Measurements from ENCODE around the gene RING1.
A peak's percentile ranks its signal among the peaks of the same experiment; 100 is the strongest.

The RING1 gene

GRCh38 chr6:33248643-33248931 is 40.3 kb downstream of the RING1 start:
- Histone ChIP-seq H3K27me3 (replicated peaks; ENCODE audit: control insufficient read depth, insufficient read depth, low read length, poor library complexity, severe bottlenecking) (no peaks in the 10 kb centered on the region), H3K27ac (ENCODE audit: insufficient read depth, low read length, poor library complexity, severe bottlenecking) (peak overlapping the region; percentile 95), H3K36me3 (ENCODE audit: control insufficient read depth, insufficient read depth, low read length) (peaks cover 4% of the 10 kb centered on the region), H3K4me3 (ENCODE audit: insufficient read depth, low read depth, low read length, poor library complexity, severe bottlenecking) (peak overlapping the region; percentile 60), H3K9me3 (ENCODE audit: control insufficient read depth, low read length) (no peaks in the 10 kb centered on the region), H3K4me1 (ENCODE audit: control insufficient read depth, insufficient read depth, low read length, poor library complexity, severe bottlenecking) (peaks cover 24% of the 10 kb centered on the region)
- DNase-seq, result peak in 2 of 3 donors; percentile 9 to 29

GRCh38 chr6:33248932-33249731 is 40.8 kb downstream of the RING1 start:
- Histone ChIP-seq H3K4me3 (ENCODE audit: insufficient read depth, low read depth, low read length, poor library complexity, severe bottlenecking) (peak overlapping the region; percentile 60), H3K4me1 (ENCODE audit: control insufficient read depth, insufficient read depth, low read length, poor library complexity, severe bottlenecking) (peaks cover 24% of the 10 kb centered on the region), H3K9me3 (ENCODE audit: control insufficient read depth, low read length) (no peaks in the 10 kb centered on the region), H3K36me3 (ENCODE audit: control insufficient read depth, insufficient read depth, low read length) (peaks cover 4% of the 10 kb centered on the region), H3K27me3 (replicated peaks; ENCODE audit: control insufficient read depth, insufficient read depth, low read length, poor library complexity, severe bottlenecking) (no peaks in the 10 kb centered on the region), H3K27ac (ENCODE audit: insufficient read depth, low read length, poor library complexity, severe bottlenecking) (peak overlapping the region; percentile 95)
- DNase-seq, result peak; percentile 94 to 96 (median 95)

GRCh38 chr6:33249732-33250630 is 41.7 kb downstream of the RING1 start:
- no peaks in the 10 kb centered on the region for H3K27me3 ChIP-seq (replicated peaks; ENCODE audit: control insufficient read depth, insufficient read depth, low read length, poor library complexity, severe bottlenecking)
- H3K36me3 ChIP-seq (ENCODE audit: control insufficient read depth, insufficient read depth, low read length), result peaks cover 4% of the 10 kb centered on the region
- H3K9me3 ChIP-seq (ENCODE audit: control insufficient read depth, low read length), result no peaks in the 10 kb centered on the region
- peak overlapping the region; percentile 87 for H3K27ac ChIP-seq (ENCODE audit: insufficient read depth, low read length, poor library complexity, severe bottlenecking)
- H3K4me1 ChIP-seq (ENCODE audit: control insufficient read depth, insufficient read depth, low read length, poor library complexity, severe bottlenecking), result peaks cover 24% of the 10 kb centered on the region
- peak overlapping the region; percentile 54 for H3K4me3 ChIP-seq (ENCODE audit: insufficient read depth, low read depth, low read length, poor library complexity, severe bottlenecking)
- no peak for DNase-seq

- no peaks in the 10 kb centered on the region for H3K9me3 ChIP-seq (ENCODE audit: control insufficient read depth, low read length)
- no peak overlapping the region for H3K27ac ChIP-seq (ENCODE audit: insufficient read depth, low read length, poor library complexity, severe bottlenecking)
- peaks cover 4% of the 10 kb centered on the region for H3K36me3 ChIP-seq (ENCODE audit: control insufficient read depth, insufficient read depth, low read length)
- H3K4me3 ChIP-seq (ENCODE audit: insufficient read depth, low read depth, low read length, poor library complexity, severe bottlenecking), result no peak overlapping the region
- no peaks in the 10 kb centered on the region for H3K27me3 ChIP-seq (replicated peaks; ENCODE audit: control insufficient read depth, insufficient read depth, low read length, poor library complexity, severe bottlenecking)
- no peak for DNase-seq
- peaks cover 24% of the 10 kb centered on the region for H3K4me1 ChIP-seq (ENCODE audit: control insufficient read depth, insufficient read depth, low read length, poor library complexity, severe bottlenecking)
Observed at GRCh38 chr6:33250731-33251130, 42.4 kb downstream of the RING1 start.

GRCh38 chr6:33251395-33252012 is 43.2 kb downstream of the RING1 start:
- Histone ChIP-seq H3K27ac (ENCODE audit: insufficient read depth, low read length, poor library complexity, severe bottlenecking) (no peak overlapping the region), H3K9me3 (ENCODE audit: control insufficient read depth, low read length) (no peaks in the 10 kb centered on the region), H3K27me3 (replicated peaks; ENCODE audit: control insufficient read depth, insufficient read depth, low read length, poor library complexity, severe bottlenecking) (no peaks in the 10 kb centered on the region), H3K4me1 (ENCODE audit: control insufficient read depth, insufficient read depth, low read length, poor library complexity, severe bottlenecking) (peaks cover 24% of the 10 kb centered on the region), H3K4me3 (ENCODE audit: insufficient read depth, low read depth, low read length, poor library complexity, severe bottlenecking) (no peak overlapping the region), H3K36me3 (ENCODE audit: control insufficient read depth, insufficient read depth, low read length) (peaks cover 4% of the 10 kb centered on the region)
- DNase-seq, result no peak

- Histone ChIP-seq H3K4me1 (ENCODE audit: control insufficient read depth, insufficient read depth, low read length, poor library complexity, severe bottlenecking) (peaks cover 24% of the 10 kb centered on the region), H3K27ac (ENCODE audit: insufficient read depth, low read length, poor library complexity, severe bottlenecking) (no peak overlapping the region), H3K4me3 (ENCODE audit: insufficient read depth, low read depth, low read length, poor library complexity, severe bottlenecking) (no peak overlapping the region), H3K27me3 (replicated peaks; ENCODE audit: control insufficient read depth, insufficient read depth, low read length, poor library complexity, severe bottlenecking) (no peaks in the 10 kb centered on the region), H3K9me3 (ENCODE audit: control insufficient read depth, low read length) (no peaks in the 10 kb centered on the region), H3K36me3 (ENCODE audit: control insufficient read depth, insufficient read depth, low read length) (peaks cover 4% of the 10 kb centered on the region)
- no peak for DNase-seq
Observed at GRCh38 chr6:33252759-33253158, 44.5 kb downstream of the RING1 start.

GRCh38 chr6:33254591-33254990 is 46.3 kb downstream of the RING1 start:
- DNase-seq, result no peak
- H3K4me1 ChIP-seq (ENCODE audit: control insufficient read depth, insufficient read depth, low read length, poor library complexity, severe bottlenecking), result peaks cover 11% of the 10 kb centered on the region
- no peak overlapping the region for H3K27ac ChIP-seq (ENCODE audit: insufficient read depth, low read length, poor library complexity, severe bottlenecking)
- H3K36me3 ChIP-seq (ENCODE audit: control insufficient read depth, insufficient read depth, low read length), result peaks cover 8% of the 10 kb centered on the region
- H3K4me3 ChIP-seq (ENCODE audit: insufficient read depth, low read depth, low read length, poor library complexity, severe bottlenecking), result no peak overlapping the region
- no peaks in the 10 kb centered on the region for H3K9me3 ChIP-seq (ENCODE audit: control insufficient read depth, low read length)
- no peaks in the 10 kb centered on the region for H3K27me3 ChIP-seq (replicated peaks; ENCODE audit: control insufficient read depth, insufficient read depth, low read length, poor library complexity, severe bottlenecking)

GRCh38 chr6:33259032-33259431 is 50.7 kb downstream of the RING1 start:
- Histone ChIP-seq H3K27me3 (replicated peaks; ENCODE audit: control insufficient read depth, insufficient read depth, low read length, poor library complexity, severe bottlenecking) (no peaks in the 10 kb centered on the region), H3K9me3 (ENCODE audit: control insufficient read depth, low read length) (no peaks in the 10 kb centered on the region), H3K36me3 (ENCODE audit: control insufficient read depth, insufficient read depth, low read length) (peaks cover 23% of the 10 kb centered on the region), H3K4me1 (ENCODE audit: control insufficient read depth, insufficient read depth, low read length, poor library complexity, severe bottlenecking) (no peaks in the 10 kb centered on the region), H3K4me3 (ENCODE audit: insufficient read depth, low read depth, low read length, poor library complexity, severe bottlenecking) (no peak overlapping the region), H3K27ac (ENCODE audit: insufficient read depth, low read length, poor library complexity, severe bottlenecking) (no peak overlapping the region)
- no peak for DNase-seq

Data from effector memory CD4-positive, alpha-beta T cell (primary cell).